Measurements from ENCODE around the gene MACROD2.

Gene MACROD2

GRCh38 chr20:14800707-14801425 lies 805.5 kb downstream of the MACROD2 start:
- DNase-seq (ENCODE audit: low read depth, low spot score): no peak

- no peak for DNase-seq (ENCODE audit: low read depth, low spot score)
Observed at GRCh38 chr20:14801591-14802325, 806.4 kb downstream of the MACROD2 start.

DNA sequence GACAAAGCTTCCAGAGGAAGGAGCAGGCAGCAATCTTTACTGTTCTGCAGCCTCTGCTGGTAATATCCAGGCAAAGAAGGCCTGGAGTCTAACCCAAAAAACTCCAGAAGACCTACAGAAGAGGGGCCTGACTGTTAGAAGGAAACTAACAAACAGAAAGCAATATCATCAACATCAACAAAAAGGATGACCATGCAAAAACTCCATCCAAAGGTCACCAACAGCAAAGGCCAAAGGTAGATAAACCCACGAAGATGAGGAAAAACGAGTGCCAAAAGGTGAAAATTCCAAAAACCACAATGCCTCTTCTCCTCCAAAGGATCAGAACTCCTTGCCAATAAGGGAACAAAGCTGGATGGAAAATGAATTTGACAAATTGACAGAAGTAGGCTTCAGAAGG lies 811.9 kb downstream of the MACROD2 start:
- no peak for DNase-seq (ENCODE audit: low read depth, low spot score)

- no peak for DNase-seq (ENCODE audit: low read depth, low spot score)
Observed at GRCh38 chr20:14815340-14815739, 820.0 kb downstream of the MACROD2 start.

GRCh38 chr20:14816471-14816870 lies 821.2 kb downstream of the MACROD2 start:
- no peak for DNase-seq (ENCODE audit: low read depth, low spot score)

- DNase-seq (ENCODE audit: low read depth, low spot score): no peak
Observed at GRCh38 chr20:14817101-14817500, 821.8 kb downstream of the MACROD2 start.

DNA sequence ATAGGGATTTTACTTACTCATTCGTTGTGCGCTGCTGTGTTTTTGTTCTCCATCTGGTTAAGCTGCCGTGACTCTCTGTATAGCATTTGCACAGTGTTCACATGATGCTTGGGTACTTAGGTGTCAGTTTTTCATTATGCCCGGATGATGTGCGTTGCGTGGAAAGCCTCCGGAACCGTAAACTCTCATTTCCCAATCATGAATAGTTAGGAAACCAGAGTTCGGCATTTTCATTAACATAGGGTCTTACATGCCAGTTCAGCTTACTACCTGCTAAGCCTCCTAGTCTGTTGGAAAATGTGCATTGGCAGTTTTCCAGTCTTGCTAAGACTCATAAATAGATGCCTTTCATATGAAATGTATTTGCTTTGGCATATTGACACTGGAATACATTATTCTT lies 825.5 kb downstream of the MACROD2 start:
- no peak for DNase-seq (ENCODE audit: low read depth, low spot score)

DNA sequence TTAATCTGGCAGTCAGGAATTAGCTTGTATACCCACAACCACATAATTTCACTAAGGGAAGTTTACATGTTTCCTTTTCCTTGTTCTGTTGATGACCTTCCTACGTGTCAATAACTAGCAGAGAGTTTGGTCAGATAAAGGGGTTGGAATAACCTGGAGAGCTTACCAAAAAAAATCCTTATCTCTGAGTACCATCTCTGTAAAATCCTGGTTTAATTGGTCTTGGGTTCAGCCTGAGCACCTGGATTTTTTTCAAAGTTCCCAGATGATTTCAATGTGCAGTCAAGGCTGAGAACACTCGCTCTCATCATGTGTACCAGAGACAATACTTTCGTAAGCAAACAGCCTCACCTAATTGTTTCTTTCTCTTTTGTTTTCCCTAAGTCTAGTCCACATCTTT lies 825.9 kb downstream of the MACROD2 start:
- DNase-seq (ENCODE audit: low read depth, low spot score): no peak

GRCh38 chr20:14824996-14825395 lies 829.7 kb downstream of the MACROD2 start:
- no peak for DNase-seq (ENCODE audit: low read depth, low spot score)

- no peak for DNase-seq (ENCODE audit: low read depth, low spot score)
Observed at GRCh38 chr20:14826543-14827313, 831.4 kb downstream of the MACROD2 start.

DNA sequence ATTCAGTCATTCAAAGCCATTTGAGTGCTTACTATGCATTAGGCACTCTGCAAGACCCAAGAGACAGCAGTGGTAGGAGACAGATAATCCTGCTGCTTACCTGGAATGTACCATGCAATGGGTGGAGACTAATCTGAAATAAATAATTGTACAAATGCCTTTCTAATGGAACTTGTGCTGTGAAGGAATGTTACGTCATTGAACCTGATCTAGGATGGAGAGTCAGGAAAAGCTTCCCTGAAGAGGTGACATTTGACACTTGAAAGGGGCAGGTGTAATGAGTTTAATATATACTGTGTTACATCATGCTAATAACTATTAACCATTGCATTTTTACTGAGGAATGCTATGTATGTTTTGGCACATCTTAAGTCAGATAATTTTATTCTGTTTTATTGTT lies 833.1 kb downstream of the MACROD2 start:
- no peak for DNase-seq (ENCODE audit: low read depth, low spot score)

DNA sequence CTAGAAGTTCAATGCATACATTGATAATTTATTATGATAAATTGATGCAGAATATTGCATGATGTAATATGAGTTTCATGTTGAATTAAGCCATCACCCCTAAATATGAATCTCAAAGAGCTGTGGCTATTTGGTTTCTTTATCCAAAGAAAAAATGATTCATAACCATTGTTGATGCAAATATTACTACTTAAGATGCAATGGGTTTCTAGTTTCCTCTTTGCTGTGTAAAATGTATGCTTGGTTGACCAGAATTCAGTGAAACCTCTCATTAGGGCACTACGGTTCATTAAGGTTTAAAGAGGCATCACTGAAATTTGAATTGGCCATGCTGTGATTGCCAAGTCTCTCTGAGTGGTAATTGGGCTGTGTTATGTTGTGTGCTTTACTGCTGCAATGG lies 834.6 kb downstream of the MACROD2 start:
- no peak for DNase-seq (ENCODE audit: low read depth, low spot score)

DNA sequence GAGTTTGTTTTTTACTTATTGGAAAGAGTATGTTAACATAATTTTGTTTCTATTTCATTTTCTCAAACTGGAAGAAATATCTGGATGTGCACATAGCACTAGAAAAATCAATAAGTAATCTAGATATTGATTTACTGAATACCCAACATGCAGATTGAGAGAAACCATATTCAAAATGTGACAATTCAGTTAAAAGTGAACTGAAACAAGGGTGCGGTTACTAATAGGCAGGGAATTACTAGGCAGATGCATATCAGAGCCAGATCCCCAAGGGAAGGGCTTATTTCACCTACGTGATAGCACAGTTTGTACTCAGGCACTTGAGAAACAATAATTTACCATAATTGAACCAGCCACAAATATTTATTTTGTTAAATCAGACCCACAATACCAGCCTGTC lies 835.1 kb downstream of the MACROD2 start:
- DNase-seq (ENCODE audit: low read depth, low spot score): no peak

- no peak for DNase-seq (ENCODE audit: low read depth, low spot score)
Observed at GRCh38 chr20:14830899-14831298, 835.6 kb downstream of the MACROD2 start.

GRCh38 chr20:14832630-14833029 lies 837.3 kb downstream of the MACROD2 start:
- DNase-seq (ENCODE audit: low read depth, low spot score): no peak

GRCh38 chr20:14838663-14839628 lies 843.6 kb downstream of the MACROD2 start:
- no peak for DNase-seq (ENCODE audit: low read depth, low spot score)

- no peak for DNase-seq (ENCODE audit: low read depth, low spot score)
Observed at GRCh38 chr20:14845199-14846160, 850.2 kb downstream of the MACROD2 start.

GRCh38 chr20:14848806-14849205 lies 853.5 kb downstream of the MACROD2 start:
- DNase-seq (ENCODE audit: low read depth, low spot score): no peak

- DNase-seq (ENCODE audit: low read depth, low spot score): no peak
Observed at GRCh38 chr20:14853079-14853478, 857.8 kb downstream of the MACROD2 start.

DNA sequence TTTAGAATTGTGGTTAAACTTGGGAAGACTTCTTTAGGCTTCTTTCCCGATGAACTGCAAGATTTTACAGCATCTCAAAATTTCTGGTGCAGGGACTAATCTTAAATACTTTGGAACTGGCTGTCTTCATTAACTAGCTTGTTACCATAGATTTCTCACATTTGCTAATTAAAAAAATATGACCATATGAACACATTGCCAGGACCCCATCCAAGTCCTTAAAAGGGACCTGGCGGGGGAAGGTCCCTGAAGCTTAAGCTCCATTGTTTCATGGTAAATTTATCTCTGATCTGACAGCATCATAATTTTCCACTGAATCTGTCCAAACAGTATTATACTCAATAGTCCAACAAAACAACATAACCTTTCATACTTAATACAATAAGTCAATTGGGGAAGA lies 859.9 kb downstream of the MACROD2 start:
- DNase-seq (ENCODE audit: low read depth, low spot score): no peak
